Kidney (tissue), 14 donors: Measurements from ENCODE around the gene MTFR2. TPM values are rescaled to one million over a fixed set of nuclear protein-coding genes. Genes with fewer than 3 reads are reported as not detected.

ENCODE experiments used
- DNase-seq, 5 donors: peaks; one replicate each; pipeline ENCODE4 v3.0.0-alpha.2; 2013 to 2020
- FAIRE-seq: peaks from 2 replicates; lab custom pipeline; 2012; peaks lifted over from hg19 to GRCh38; lab: Jason Lieb, UNC
- H3K27ac ChIP-seq, 2 donors: one replicate each; pipeline ENCODE4 v1.7.0; 2013; ENCODE audit warnings: low read depth in 2 of 2, low read length in 2 of 2, inconsistent platforms in 1 of 2
- H3K27me3 ChIP-seq: one replicate; pipeline ENCODE4 v1.7.1; 2013; ENCODE audit warnings: low read length, inconsistent platforms; ENCODE audit not compliant: control insufficient read depth, insufficient read depth
- H3K36me3 ChIP-seq, 3 donors: one replicate each; pipeline versions ENCODE4 v1.7.0 to v1.7.1; 2013; ENCODE audit warnings: low read length in 3 of 3, control low read depth in 1 of 3, inconsistent platforms in 1 of 3; ENCODE audit not compliant: insufficient read depth in 3 of 3, control insufficient read depth in 2 of 3
- H3K4me1 ChIP-seq, 3 donors: one replicate each; pipeline versions ENCODE4 v1.7.0 to v1.7.1; 2013; ENCODE audit warnings: low read length in 3 of 3, inconsistent platforms in 1 of 3, low read depth in 1 of 3; ENCODE audit not compliant: control insufficient read depth in 2 of 3, insufficient read depth in 2 of 3
- H3K4me3 ChIP-seq, 3 donors: one replicate each; pipeline versions ENCODE4 v1.7.0 to v1.8.1; 2013; ENCODE audit warnings: low read length in 3 of 3, control low read depth in 1 of 3, inconsistent platforms in 1 of 3
- H3K9ac ChIP-seq, 3 donors: one replicate each; pipeline versions ENCODE4 v1.7.0 to v1.7.1; 2013; ENCODE audit warnings: low read length in 3 of 3, control low read depth in 1 of 3, inconsistent platforms in 1 of 3
- H3K9me3 ChIP-seq, 3 donors: one replicate each; pipeline versions ENCODE4 v1.7.0 to v1.7.1; 2013; ENCODE audit warnings: low read length in 3 of 3, control low read depth in 1 of 3, inconsistent platforms in 1 of 3; ENCODE audit not compliant: control insufficient read depth in 2 of 3, insufficient read depth in 1 of 3
- CTCF ChIP-seq: IDR thresholded peaks from 3 replicates; pipeline ENCODE4 v1.5.1; 2012; ENCODE audit warnings: mild to moderate bottlenecking, moderate library complexity, borderline replicate concordance; ENCODE audit not compliant: insufficient read depth; ENCODE audit errors: extremely low read depth
- intact Hi-C: fragments of 100-400 bp; cut with DNase I; formaldehyde crosslinking; loops from one replicate; pipeline ENCODE4 v1.11.1; 2022
- polyA plus RNA-seq: library from polyadenylated mRNA; stranded (reverse); fragments of 350-450 nt; fragmentation: Illumina TruSeq; extraction: RNeasy Lipid Tissue Mini Kit (QIAGEN cat#74804); gene quantifications from one replicate; pipeline ENCODE4 v1.2.3, GENCODE V29; 2014; ENCODE audit warnings: low read depth, low replicate concordance; ENCODE audit not compliant: insufficient read depth
- total RNA-seq: library from RNA; stranded (reverse); fragmentation: NEBNext Ultra II Directional; extraction: Animal tissue kit (Norgen Biotek cat#: 25700); gene quantifications from one replicate; pipeline ENCODE4 v1.2.1, GENCODE V29; 2021
- donor health status: control.
- donor health status: control.
- donor health status: control.
- donor health status: control.
- donor health status: control.
- donor health status: DM: yes; HTN: yes; CAD: no.
- donor health status: Normal renal cell carcinoma (clear cell type).

Gene MTFR2
- total and polyA plus RNA-seq, 2 donors from 2014 or later, result 0.65 to 1.3 TPM

GRCh38 chr6:136284909-136285308 lies 34.8 kb upstream of the MTFR2 start:
- intact Hi-C loops, result no loop called here
- H3K36me3 ChIP-seq, result peaks cover 0 to 5% (median 0%) of the 10 kb centered on the region in 3 donors
- H3K9me3 ChIP-seq, result no peaks in the 10 kb centered on the region
- no peak overlapping the region for H3K27ac ChIP-seq
- peaks cover 2 to 35% (median 24%) of the 10 kb centered on the region in 3 donors for H3K4me1 ChIP-seq
- H3K4me3 ChIP-seq, result no peak overlapping the region
- no peak overlapping the region for H3K9ac ChIP-seq
- FAIRE-seq, result no peak
- no peaks in the 10 kb centered on the region for H3K27me3 ChIP-seq
- TF ChIP-seq CTCF, result no peak
- DNase-seq, result no peak

GRCh38 chr6:136282906-136283305 lies 32.8 kb upstream of the MTFR2 start:
- H3K27ac ChIP-seq, result no peak overlapping the region
- H3K4me3 ChIP-seq, result no peak overlapping the region
- DNase-seq, result no peak
- H3K4me1 ChIP-seq, result peaks cover under 1 to 36% (median 23%) of the 10 kb centered on the region in 3 donors
- H3K9me3 ChIP-seq, result no peaks in the 10 kb centered on the region
- no peaks in the 10 kb centered on the region for H3K27me3 ChIP-seq
- intact Hi-C loops, result no loop called here
- H3K9ac ChIP-seq, result no peak overlapping the region
- no peak for FAIRE-seq
- H3K36me3 ChIP-seq, result peaks cover 0 to 8% (median 2%) of the 10 kb centered on the region in 3 donors
- no peak for TF ChIP-seq CTCF

- intact Hi-C loops, result no loop called here
- FAIRE-seq, result no peak
- DNase-seq, result no peak
- TF ChIP-seq CTCF, result no peak
- Histone ChIP-seq H3K4me3 (no peak overlapping the region), H3K9me3 (no peaks in the 10 kb centered on the region), H3K4me1 (peaks cover 0 to 31% (median 18%) of the 10 kb centered on the region in 3 donors), H3K27ac (no peak overlapping the region), H3K27me3 (no peaks in the 10 kb centered on the region), H3K9ac (no peak overlapping the region), H3K36me3 (peaks cover 6 to 12% (median 8%) of the 10 kb centered on the region in 3 donors)
Measured at GRCh38 chr6:136280032-136280609, 30.0 kb upstream of the MTFR2 start.
